Transverse colon (tissue), 4 donors: ENCODE measurements around the gene DEFB126.

Experiments
- POLR2A ChIP-seq: fragments of 450-650 bp; IDR thresholded peaks from one replicate; pipeline ENCODE4 v1.6.1; 2016; ENCODE audit warnings: antibody characterized with exemption, mild to moderate bottlenecking, moderate library complexity
- POLR2AphosphoS5 ChIP-seq, 3 donors: sonication (generic); formaldehyde crosslinking; IDR thresholded peaks; one replicate each; pipeline ENCODE4 v1.6.1; 2016; ENCODE audit warnings: antibody characterized with exemption in 3 of 3
- TF ChIP-seq, protein P1 (sequence below), 5 experiments: fragments of 200-600 bp in 3 of 5; fragments of 450-650 bp in 2 of 5; sonication (generic) in 3 of 5; IDR thresholded peaks; 1 replicate in 2 of 5; 2 replicates in 3 of 5; pipeline ENCODE4 v1.5.1; 2016 to 2017; ENCODE audit warnings: antibody characterized with exemption in 5 of 5, inconsistent platforms in 3 of 5, mild to moderate bottlenecking in 2 of 5, moderate library complexity in 1 of 5

DNA sequence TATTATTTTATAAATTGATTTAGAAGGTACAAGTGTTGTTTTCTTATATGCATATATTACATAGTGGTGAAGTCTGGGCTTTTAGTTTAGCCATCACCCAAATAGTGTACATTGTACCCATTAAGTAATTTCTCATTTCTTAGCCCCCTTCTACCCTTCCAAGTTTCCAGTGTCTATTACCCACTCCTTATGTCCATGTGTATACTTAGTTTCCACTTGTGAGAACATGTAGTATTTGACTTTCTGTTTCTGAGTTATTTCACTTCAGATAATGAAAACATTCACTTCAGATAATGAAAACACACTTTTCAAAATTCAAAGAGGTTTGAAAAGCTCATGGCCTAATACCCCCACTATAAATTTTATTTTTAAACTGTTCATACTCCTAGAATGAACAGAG lies 40.4 kb upstream of the DEFB126 start:
- TF ChIP-seq POLR2AphosphoS5 (IDR thresholded peaks at IDR 0.05) (no peak), POLR2A (no peak)
- TF ChIP-seq, protein P1, sequence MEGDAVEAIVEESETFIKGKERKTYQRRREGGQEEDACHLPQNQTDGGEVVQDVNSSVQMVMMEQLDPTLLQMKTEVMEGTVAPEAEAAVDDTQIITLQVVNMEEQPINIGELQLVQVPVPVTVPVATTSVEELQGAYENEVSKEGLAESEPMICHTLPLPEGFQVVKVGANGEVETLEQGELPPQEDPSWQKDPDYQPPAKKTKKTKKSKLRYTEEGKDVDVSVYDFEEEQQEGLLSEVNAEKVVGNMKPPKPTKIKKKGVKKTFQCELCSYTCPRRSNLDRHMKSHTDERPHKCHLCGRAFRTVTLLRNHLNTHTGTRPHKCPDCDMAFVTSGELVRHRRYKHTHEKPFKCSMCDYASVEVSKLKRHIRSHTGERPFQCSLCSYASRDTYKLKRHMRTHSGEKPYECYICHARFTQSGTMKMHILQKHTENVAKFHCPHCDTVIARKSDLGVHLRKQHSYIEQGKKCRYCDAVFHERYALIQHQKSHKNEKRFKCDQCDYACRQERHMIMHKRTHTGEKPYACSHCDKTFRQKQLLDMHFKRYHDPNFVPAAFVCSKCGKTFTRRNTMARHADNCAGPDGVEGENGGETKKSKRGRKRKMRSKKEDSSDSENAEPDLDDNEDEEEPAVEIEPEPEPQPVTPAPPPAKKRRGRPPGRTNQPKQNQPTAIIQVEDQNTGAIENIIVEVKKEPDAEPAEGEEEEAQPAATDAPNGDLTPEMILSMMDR (IDR thresholded peaks at IDR 0.05): no peak
